OCI-LY3 (cell line): ENCODE measurements around the gene FNBP1L.

ENCODE experiments used
- H2AFZ ChIP-seq: fragments of 200-600, 300-600 bp; shearing (Covaris generic); 2 replicates; pipeline ENCODE4 v1.6.0; 2014; ENCODE audit warnings: antibody characterized with exemption, low read depth, low read length
- H3K27ac ChIP-seq: fragments of 200-600, 300-600 bp; sonication (generic); 2 replicates; pipeline ENCODE4 v1.5.1; 2014; ENCODE audit warnings: mild to moderate bottlenecking, low read length, moderate library complexity, mixed read lengths
- H3K27me3 ChIP-seq: fragments of 200-600, 300-600 bp; sonication (generic); 2 replicates; pipeline ENCODE4 v1.6.1; 2014; ENCODE audit warnings: low read depth, low read length, mixed read lengths
- H3K36me3 ChIP-seq: fragments of 200-600, 300-600 bp; sonication (generic); replicated peaks from 2 replicates; pipeline ENCODE3; 2014; ENCODE audit warnings: low read depth, low read length, mixed read lengths
- H3K4me1 ChIP-seq: fragments of 300-600, 200-600 bp; sonication (generic); 2 replicates; pipeline ENCODE4 v1.6.1; 2014; ENCODE audit warnings: low read length, mixed read lengths
- H3K4me2 ChIP-seq: fragments of 200-600, 300-600 bp; sonication (generic); 2 replicates; pipeline ENCODE4 v1.6.1; 2014; ENCODE audit warnings: low read length, mixed read lengths
- H3K4me3 ChIP-seq: fragments of 300-600, 200-600 bp; sonication (generic); 2 replicates; pipeline ENCODE4 v1.5.1; 2014; ENCODE audit warnings: antibody characterized with exemption, mild to moderate bottlenecking, low read length, moderate library complexity
- H3K79me2 ChIP-seq: fragments of 300-600, 200-600 bp; shearing (Covaris generic); 2 replicates; pipeline ENCODE4 v1.6.1; 2014; ENCODE audit warnings: mild to moderate bottlenecking, low read length, mixed read lengths
- H3K9ac ChIP-seq: fragments of 300-600, 200-600 bp; shearing (Covaris generic); 2 replicates; pipeline ENCODE4 v1.6.0; 2014; ENCODE audit warnings: mild to moderate bottlenecking, low read length, moderate library complexity
- H3K9me3 ChIP-seq: fragments of 200-600, 300-600 bp; shearing (Covaris generic); 2 replicates; pipeline ENCODE4 v1.6.1; 2014; ENCODE audit warnings: low read length, mixed read lengths; ENCODE audit not compliant: insufficient read depth
- H4K20me1 ChIP-seq: fragments of 200-600, 300-600 bp; sonication (generic); 2 replicates; pipeline ENCODE4 v1.6.1; 2016; ENCODE audit warnings: low read length, mixed read lengths; ENCODE audit not compliant: insufficient read depth
- CTCF ChIP-seq: fragments of 200-600, 300-600 bp; sonication (generic); IDR thresholded peaks from 2 replicates; pipeline ENCODE4 v1.5.1; 2014; ENCODE audit warnings: antibody characterized with exemption, low read length, low read depth
- EZH2phosphoT487 ChIP-seq: fragments of 200-600 bp; shearing (Covaris generic); IDR thresholded peaks from 2 replicates; pipeline ENCODE4 v1.6.1; 2018; ENCODE audit warnings: antibody characterized with exemption, mixed run types, low read depth

FNBP1L gene

DNA sequence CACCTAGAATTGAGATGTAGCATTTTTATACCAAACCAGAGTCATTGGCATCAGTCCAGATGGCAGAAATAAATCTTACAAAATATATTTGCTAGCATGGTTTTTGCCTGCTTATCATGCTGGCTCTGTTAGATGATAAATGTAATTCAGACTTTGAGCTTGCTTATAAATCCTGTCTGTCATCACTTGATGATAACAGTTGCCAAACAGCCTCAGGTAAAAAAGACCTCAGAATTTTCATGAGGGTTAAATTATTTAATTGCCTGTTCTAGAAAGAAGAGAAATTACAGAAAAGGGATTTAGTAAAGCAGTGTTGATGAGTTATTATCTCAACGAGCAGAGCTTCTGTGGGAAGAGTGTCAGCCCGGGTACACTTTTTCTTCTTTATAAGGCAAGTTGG is 83.3 kb downstream of the FNBP1L start:
- H3K4me3 ChIP-seq = no peak overlapping the region
- H3K36me3 ChIP-seq = no peaks in the 10 kb centered on the region
- no peak overlapping the region for H2AFZ ChIP-seq
- H4K20me1 ChIP-seq = no peaks in the 10 kb centered on the region
- H3K4me1 ChIP-seq = peaks cover 9% of the 10 kb centered on the region
- no peak overlapping the region for H3K4me2 ChIP-seq
- H3K9me3 ChIP-seq = no peaks in the 10 kb centered on the region
- H3K9ac ChIP-seq = no peak overlapping the region
- TF ChIP-seq EZH2phosphoT487 (no peak), CTCF (no peak)
- no peaks in the 10 kb centered on the region for H3K27me3 ChIP-seq
- no peak overlapping the region for H3K27ac ChIP-seq
- no peaks in the 10 kb centered on the region for H3K79me2 ChIP-seq

DNA sequence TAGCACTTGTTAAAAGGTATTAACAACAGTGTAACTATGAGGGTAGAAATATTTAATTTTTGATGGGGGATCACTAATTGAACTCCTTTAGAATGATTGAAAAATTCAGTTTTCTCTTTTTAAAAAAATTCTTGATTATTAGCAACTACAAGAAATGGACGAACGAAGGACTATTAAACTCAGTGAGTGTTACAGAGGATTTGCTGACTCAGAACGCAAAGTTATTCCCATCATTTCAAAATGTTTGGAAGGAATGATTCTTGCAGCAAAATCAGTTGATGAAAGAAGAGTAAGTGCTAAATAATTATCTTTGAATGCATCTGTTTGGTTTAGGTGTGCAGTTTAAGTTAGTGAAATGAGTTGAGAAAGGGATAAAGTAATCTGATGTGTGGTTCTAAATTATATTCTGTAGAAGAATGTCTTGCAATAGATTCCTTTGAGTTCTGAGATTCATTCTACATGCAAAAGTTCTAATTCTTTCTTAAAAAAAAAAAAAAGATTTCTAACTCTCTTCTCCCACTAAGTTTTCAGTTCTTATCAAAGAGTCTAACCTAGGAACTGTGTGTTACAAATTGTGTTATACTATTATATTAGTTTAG is 85.0 kb downstream of the FNBP1L start:
- Histone ChIP-seq H4K20me1 (no peaks in the 10 kb centered on the region), H3K27ac (no peak overlapping the region), H3K4me3 (no peak overlapping the region), H3K27me3 (no peaks in the 10 kb centered on the region), H3K4me2 (no peak overlapping the region), H3K36me3 (no peaks in the 10 kb centered on the region), H2AFZ (no peak overlapping the region), H3K79me2 (no peaks in the 10 kb centered on the region), H3K9me3 (no peaks in the 10 kb centered on the region), H3K4me1 (peaks cover 8% of the 10 kb centered on the region), H3K9ac (no peak overlapping the region)
- TF ChIP-seq CTCF = no peak
- no peak for TF ChIP-seq EZH2phosphoT487

- H3K4me2 ChIP-seq = no peak overlapping the region
- H3K36me3 ChIP-seq = no peaks in the 10 kb centered on the region
- no peak for TF ChIP-seq CTCF
- no peak for TF ChIP-seq EZH2phosphoT487
- no peak overlapping the region for H3K9ac ChIP-seq
- no peak overlapping the region for H3K27ac ChIP-seq
- H4K20me1 ChIP-seq = no peaks in the 10 kb centered on the region
- no peaks in the 10 kb centered on the region for H3K79me2 ChIP-seq
- no peaks in the 10 kb centered on the region for H3K27me3 ChIP-seq
- H2AFZ ChIP-seq = no peak overlapping the region
- no peaks in the 10 kb centered on the region for H3K9me3 ChIP-seq
- H3K4me3 ChIP-seq = no peak overlapping the region
- H3K4me1 ChIP-seq = peaks cover under 1% of the 10 kb centered on the region; the same call in 1 of the 2 replicates
Observed at GRCh38 chr1:93533677-93534076, 85.8 kb downstream of the FNBP1L start.

- H3K4me3 ChIP-seq = no peak overlapping the region
- no peak overlapping the region for H3K9ac ChIP-seq
- H3K4me1 ChIP-seq = no peaks in the 10 kb centered on the region
- H3K36me3 ChIP-seq = no peaks in the 10 kb centered on the region
- no peak overlapping the region for H3K27ac ChIP-seq
- no peak overlapping the region for H2AFZ ChIP-seq
- TF ChIP-seq EZH2phosphoT487 (no peak), CTCF (no peak)
- no peak overlapping the region for H3K4me2 ChIP-seq
- H3K27me3 ChIP-seq = no peaks in the 10 kb centered on the region
- H3K9me3 ChIP-seq = no peaks in the 10 kb centered on the region
- no peaks in the 10 kb centered on the region for H3K79me2 ChIP-seq
- no peaks in the 10 kb centered on the region for H4K20me1 ChIP-seq
Observed at GRCh38 chr1:93537396-93537795, 89.5 kb downstream of the FNBP1L start.
